Endothelial cell of umbilical vein (primary cell): ENCODE measurements around the gene MORN3. TPM values are rescaled to one million over a fixed set of nuclear protein-coding genes. Genes with fewer than 3 reads are reported as not detected.

Experiments used
- BruUV-seq: library from RNA; stranded (reverse); fragments of 400-500 nt; replicated peaks from 2 replicates; lab custom pipeline; 2021; lab: Mats Ljungman, UMichigan
- CTCF ChIA-PET: fragments of 300-600, 350-600 bp; sonication (Branson Sonifier 250); formaldehyde crosslinking; loops from one replicate; lab custom pipeline; 2021; ENCODE audit warnings: antibody characterized with exemption, inconsistent platforms; lab: Charles Lee
- POLR2A ChIA-PET: fragments of 300-600, 350-600 bp; sonication (Branson Sonifier 250); formaldehyde crosslinking; loops from one replicate; lab custom pipeline; 2021; ENCODE audit warnings: antibody characterized with exemption, inconsistent platforms; lab: Charles Lee
- DNase-seq: peaks from one replicate; pipeline ENCODE4 v3.0.0-alpha.2; 2011; ENCODE audit warnings: low read depth, low spot score
- FAIRE-seq: peaks from 2 replicates; lab custom pipeline; 2011; peaks lifted over from hg19 to GRCh38; lab: Jason Lieb, UNC
- H2AFZ ChIP-seq: 2 replicates; pipeline ENCODE4 v1.6.0; 2012; ENCODE audit warnings: low read depth, low read length, control low read depth, inconsistent platforms
- H3K27ac ChIP-seq: 2 replicates; pipeline ENCODE4 v1.5.1; 2011; ENCODE audit warnings: low read depth, mild to moderate bottlenecking, control low read depth, low read length, moderate library complexity; ENCODE audit not compliant: insufficient read depth
- H3K27me3 ChIP-seq, 2 experiments: 2 replicates each; pipeline versions ENCODE4 v1.6.0 to v1.6.1; 2011; ENCODE audit warnings: low read length in 2 of 2, mixed read lengths in 1 of 2; ENCODE audit not compliant: control insufficient read depth in 2 of 2, insufficient read depth in 2 of 2
- H3K36me3 ChIP-seq, 2 experiments: 2 replicates in 1 of 2; 3 replicates in 1 of 2; pipeline ENCODE4 v1.5.1; 2011; ENCODE audit warnings: low read length in 2 of 2, mild to moderate bottlenecking in 1 of 2, moderate library complexity in 1 of 2; ENCODE audit not compliant: control insufficient read depth in 2 of 2, insufficient read depth in 2 of 2; ENCODE audit errors: extremely low read depth in 1 of 2
- H3K4me1 ChIP-seq: 3 replicates; pipeline ENCODE4 v1.5.1; 2011; ENCODE audit warnings: mild to moderate bottlenecking, low read length; ENCODE audit not compliant: control insufficient read depth, insufficient read depth; ENCODE audit errors: extremely low read depth
- H3K4me2 ChIP-seq: 2 replicates; pipeline ENCODE4 v1.6.1; 2011; ENCODE audit warnings: low read length, control low read depth, mixed read lengths; ENCODE audit not compliant: insufficient read depth
- H3K4me3 ChIP-seq, 3 experiments: fragments of 200-600 bp in 1 of 3; sonication (generic), shearing (Covaris generic) in 1 of 3; replicated peaks in 1 of 3; 2 replicates each; pipeline ENCODE4 v1.5.1; 2011 to 2016; ENCODE audit warnings: control low read depth in 3 of 3, low read length in 3 of 3, mild to moderate bottlenecking in 2 of 3, inconsistent platforms in 1 of 3, low read depth in 1 of 3, moderate library complexity in 1 of 3; ENCODE audit not compliant: insufficient read depth in 1 of 3
- H3K79me2 ChIP-seq: 2 replicates; pipeline ENCODE4 v1.6.0; 2012; ENCODE audit warnings: low read length, inconsistent platforms; ENCODE audit not compliant: control insufficient read depth, insufficient read depth
- H3K9ac ChIP-seq: replicated peaks from 2 replicates; pipeline ENCODE3; 2011; ENCODE audit warnings: low read length, control low read depth; ENCODE audit not compliant: insufficient read depth; ENCODE audit errors: extremely low read depth
- H3K9me1 ChIP-seq: replicated peaks from 3 replicates; pipeline ENCODE4 v1.6.0; 2011; ENCODE audit warnings: mild to moderate bottlenecking, low read length; ENCODE audit not compliant: control insufficient read depth, insufficient read depth; ENCODE audit errors: extremely low read depth
- H3K9me3 ChIP-seq: replicated peaks from 2 replicates; pipeline ENCODE4 v1.5.1; 2012; ENCODE audit warnings: low read length, inconsistent platforms; ENCODE audit not compliant: control insufficient read depth, insufficient read depth
- H4K20me1 ChIP-seq: replicated peaks from 2 replicates; pipeline ENCODE3; 2011; ENCODE audit warnings: mild to moderate bottlenecking, low read length; ENCODE audit not compliant: control insufficient read depth, insufficient read depth; ENCODE audit errors: extremely low read depth
- CTCF ChIP-seq, 2 donors: IDR thresholded peaks; 1 replicate in 1 of 2; 2 replicates in 1 of 2; pipeline ENCODE4 v1.5.1; 2011; ENCODE audit warnings: low read length in 2 of 2, mild to moderate bottlenecking in 2 of 2, moderate library complexity in 2 of 2, control low read depth in 1 of 2, inconsistent platforms in 1 of 2, low read depth in 1 of 2; ENCODE audit not compliant: insufficient read depth in 1 of 2; ENCODE audit errors: extremely low read depth in 1 of 2
- EZH2 ChIP-seq: IDR thresholded peaks from 2 replicates; pipeline ENCODE4 v1.6.1; 2012; ENCODE audit warnings: borderline replicate concordance, low read depth, mild to moderate bottlenecking, moderate library complexity, low read length, inconsistent platforms; ENCODE audit not compliant: severe bottlenecking
- FOS ChIP-seq: IDR thresholded peaks from 2 replicates; pipeline ENCODE4 v1.6.1; 2011; ENCODE audit warnings: mild to moderate bottlenecking, low read length, moderate library complexity, borderline replicate concordance; ENCODE audit not compliant: insufficient read depth
- GATA2 ChIP-seq: IDR thresholded peaks from 2 replicates; pipeline ENCODE4 v1.7.0; 2011; ENCODE audit warnings: low read depth, mild to moderate bottlenecking, moderate library complexity, mixed read lengths, low read length; ENCODE audit not compliant: insufficient read length, insufficient read depth
- JUN ChIP-seq: IDR thresholded peaks from 2 replicates; pipeline ENCODE4 v1.6.1; 2011; ENCODE audit warnings: borderline replicate concordance, low read depth; ENCODE audit not compliant: insufficient read length, insufficient read depth
- MAX ChIP-seq: IDR thresholded peaks from 2 replicates; pipeline ENCODE4 v1.6.1; 2011; ENCODE audit not compliant: insufficient read depth, insufficient read length
- MYC ChIP-seq: IDR thresholded peaks from one replicate; pipeline ENCODE4 v1.6.1; 2011; ENCODE audit warnings: mild to moderate bottlenecking, low read depth, low read length
- POLR2A ChIP-seq: IDR thresholded peaks from 2 replicates; pipeline ENCODE4 v1.6.1; 2012; ENCODE audit warnings: low read depth, mild to moderate bottlenecking, control low read depth, low read length
- POLR2AphosphoS5 ChIP-seq: IDR thresholded peaks from 2 replicates; pipeline ENCODE4 v1.6.1; 2012; ENCODE audit warnings: low read depth, mild to moderate bottlenecking, control low read depth, low read length, moderate library complexity; ENCODE audit not compliant: insufficient read depth
- dilution Hi-C: fragments of 300-500 bp; cut with MboI; formaldehyde crosslinking; loops from one replicate; pipeline ENCODE4 v1.15.0; 2019; ENCODE audit warnings: low sequenced_read_pairs; ENCODE audit not compliant: extremely low pct_ligation_motif_present
- intact Hi-C: fragments of 100-400 bp; cut with micrococcal nuclease; formaldehyde crosslinking; loops from one replicate; pipeline ENCODE4 v1.10.0; 2022
- polyA plus RNA-seq, 4 experiments: library from polyadenylated mRNA; depleted of rRNA in 3 of 4; stranded (reverse) in 3 of 4; unstranded in 1 of 4; fragments of >200 nt; gene quantifications; 2 replicates each; pipeline versions ENCODE4 v1.2.1 to v1.2.3, GENCODE V29; 2011 to 2012; ENCODE audit warnings: missing spikeins in 1 of 4
- total RNA-seq: library from RNA; stranded (reverse); gene quantifications from 2 replicates; pipeline ENCODE4 v1.2.3, GENCODE V29; 2021

The MORN3 gene
- total and polyA plus RNA-seq, 2 donors (not counting 3 experiments of a cell fraction or from before 2014, with no cell fraction given) = 0.66 to 0.73 TPM

DNA sequence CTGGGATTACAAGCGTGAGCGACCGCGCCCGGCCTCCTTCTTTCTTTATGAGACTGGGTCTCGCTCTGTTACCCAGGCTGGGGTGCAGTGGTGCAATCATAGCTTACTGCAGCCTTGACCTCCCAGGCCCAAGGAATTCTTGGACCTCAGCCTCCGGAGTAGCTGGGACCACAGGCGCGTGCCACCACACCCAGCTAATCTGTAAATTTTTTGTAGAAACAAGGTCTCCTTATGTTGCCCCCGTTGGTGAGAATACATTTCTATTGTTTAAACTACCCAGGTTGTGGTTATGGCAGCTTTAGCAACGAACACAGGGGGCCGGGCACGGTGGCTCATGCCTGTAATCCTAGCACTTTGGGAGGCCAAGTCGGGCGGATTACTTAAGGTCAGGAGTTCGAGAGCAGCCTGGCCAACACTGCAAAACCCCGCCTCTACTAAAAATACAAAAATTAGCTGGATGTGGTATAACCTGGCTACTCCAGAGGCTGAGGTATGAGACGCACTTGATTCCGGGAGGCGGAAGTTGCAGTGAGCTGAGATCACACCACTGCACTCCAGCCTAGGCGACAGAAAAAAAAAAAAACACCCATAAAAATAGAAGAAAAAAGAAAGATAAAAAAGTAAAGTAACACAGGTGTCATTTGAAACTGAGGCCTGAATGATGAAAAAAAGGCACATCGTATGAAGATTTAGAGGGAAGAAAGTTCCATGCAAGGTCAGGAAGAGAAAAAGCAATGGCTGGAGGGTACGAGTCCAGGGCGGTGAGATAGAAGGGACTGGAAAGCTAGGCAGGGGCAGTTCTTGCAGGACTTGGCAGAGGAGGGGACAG lies 42.1 kb upstream of the MORN3 start:
- Histone ChIP-seq H3K27ac (peak overlapping the region; percentile 31), H3K9me1 (no peaks in the 10 kb centered on the region), H3K4me1 (peaks cover 14% of the 10 kb centered on the region), H3K36me3 (no peaks in the 10 kb centered on the region), H3K9ac (peak overlapping the region; percentile 91), H2AFZ (peak overlapping the region; percentile 97), H3K4me2 (peak overlapping the region; percentile 99), H3K4me3 (peak overlapping the region; percentile 61 to 95 (median 91)), H3K27me3 (no peaks in the 10 kb centered on the region), H4K20me1 (no peaks in the 10 kb centered on the region), H3K9me3 (no peaks in the 10 kb centered on the region), H3K79me2 (peaks cover 12% of the 10 kb centered on the region)
- no peak for FAIRE-seq
- no TSS peak for BruUV-seq
- ChIA-PET CTCF (interaction anchor here (0.9 to 4.2 kb wide), 13 partner anchors 9 to 159 kb away, joined by 3 to 47 read pairs (median 5); partner anchors contain the start of gene RHOF), POLR2A (no interaction called here)
- intact Hi-C loops (loop anchor here (1.0 to 2.0 kb wide), 2 partner anchors 25 to 38 kb away; no protein-coding TSS in a partner anchor), dilution Hi-C loops (no loop called here)
- DNase-seq = no peak
- TF ChIP-seq GATA2 (no peak), MYC (no peak), EZH2 (no peak), POLR2A (no peak), FOS (no peak), JUN (no peak), MAX (no peak), POLR2AphosphoS5 (no peak), CTCF (IDR thresholded peaks at IDR 0.05; ENCODE audit: extremely low read depth in 1 of 2, insufficient read depth in 1 of 2, low read depth in 1 of 2, low read length in 2 of 2) (no peak)
